Measurements from ENCODE around the gene ADCYAP1R1.

The ADCYAP1R1 gene

GRCh38 chr7:31051598-31052486 lies at the start of gene ADCYAP1R1:
ADCYAP1R1 (plus strand) TSS chr7:31052308; CDS start chr7:31063265, 10,957 bp downstream.
- no peak for DNase-seq (ENCODE audit: low read depth)

- no peak for DNase-seq (ENCODE audit: low read depth)
Measured at GRCh38 chr7:31003097-31003496, 49.0 kb upstream of the ADCYAP1R1 start.

- no peak for DNase-seq (ENCODE audit: low read depth)
Measured at GRCh38 chr7:31003721-31004120, 48.4 kb upstream of the ADCYAP1R1 start.

- DNase-seq (ENCODE audit: low read depth), result no peak
Measured at GRCh38 chr7:31004393-31004792, 47.7 kb upstream of the ADCYAP1R1 start.

GRCh38 chr7:31006857-31007256 lies 45.3 kb upstream of the ADCYAP1R1 start:
- no peak for DNase-seq (ENCODE audit: low read depth)

- no peak for DNase-seq (ENCODE audit: low read depth)
Measured at GRCh38 chr7:31007634-31008033, 44.5 kb upstream of the ADCYAP1R1 start.

GRCh38 chr7:31014826-31015225 lies 37.3 kb upstream of the ADCYAP1R1 start:
- DNase-seq (ENCODE audit: low read depth), result no peak

GRCh38 chr7:31017032-31017675 lies 35.0 kb upstream of the ADCYAP1R1 start:
- DNase-seq (ENCODE audit: low read depth), result no peak

GRCh38 chr7:31017721-31018120 lies 34.4 kb upstream of the ADCYAP1R1 start:
- no peak for DNase-seq (ENCODE audit: low read depth)

- no peak for DNase-seq (ENCODE audit: low read depth)
Measured at GRCh38 chr7:31019509-31019908, 32.6 kb upstream of the ADCYAP1R1 start.

GRCh38 chr7:31020161-31020560 lies 31.9 kb upstream of the ADCYAP1R1 start:
- no peak for DNase-seq (ENCODE audit: low read depth)

- DNase-seq (ENCODE audit: low read depth), result no peak
Measured at GRCh38 chr7:31020652-31021051, 31.5 kb upstream of the ADCYAP1R1 start.

- DNase-seq (ENCODE audit: low read depth), result no peak
Measured at GRCh38 chr7:31022117-31022516, 30.0 kb upstream of the ADCYAP1R1 start.

- no peak for DNase-seq (ENCODE audit: low read depth)
Measured at GRCh38 chr7:31022726-31023125, 29.4 kb upstream of the ADCYAP1R1 start.

GRCh38 chr7:31023877-31024276 lies 28.2 kb upstream of the ADCYAP1R1 start:
- DNase-seq (ENCODE audit: low read depth), result no peak

GRCh38 chr7:31027161-31027965 lies 24.7 kb upstream of the ADCYAP1R1 start:
- no peak for DNase-seq (ENCODE audit: low read depth)

GRCh38 chr7:31028006-31028405 lies 24.1 kb upstream of the ADCYAP1R1 start:
- DNase-seq (ENCODE audit: low read depth), result no peak

GRCh38 chr7:31028417-31028992 lies 23.6 kb upstream of the ADCYAP1R1 start:
- DNase-seq (ENCODE audit: low read depth), result no peak

- no peak for DNase-seq (ENCODE audit: low read depth)
Measured at GRCh38 chr7:31029251-31030042, 22.7 kb upstream of the ADCYAP1R1 start.

- DNase-seq (ENCODE audit: low read depth), result no peak
Measured at GRCh38 chr7:31033674-31034300, 18.3 kb upstream of the ADCYAP1R1 start.

- DNase-seq (ENCODE audit: low read depth), result no peak
Measured at GRCh38 chr7:31036924-31037323, 15.2 kb upstream of the ADCYAP1R1 start.
